ENCODE results near the gene ZBTB20.
"Not testable (repeated sequence)": the region's sequence is repeated elsewhere in the genome, so short reads cannot be mapped to it uniquely, and the experiment has no call there.

- TF ChIP-seq EP300, POLR2A (IDR thresholded peaks at IDR 0.05): not testable (repeated sequence)
- TF ChIP-seq, protein P1, sequence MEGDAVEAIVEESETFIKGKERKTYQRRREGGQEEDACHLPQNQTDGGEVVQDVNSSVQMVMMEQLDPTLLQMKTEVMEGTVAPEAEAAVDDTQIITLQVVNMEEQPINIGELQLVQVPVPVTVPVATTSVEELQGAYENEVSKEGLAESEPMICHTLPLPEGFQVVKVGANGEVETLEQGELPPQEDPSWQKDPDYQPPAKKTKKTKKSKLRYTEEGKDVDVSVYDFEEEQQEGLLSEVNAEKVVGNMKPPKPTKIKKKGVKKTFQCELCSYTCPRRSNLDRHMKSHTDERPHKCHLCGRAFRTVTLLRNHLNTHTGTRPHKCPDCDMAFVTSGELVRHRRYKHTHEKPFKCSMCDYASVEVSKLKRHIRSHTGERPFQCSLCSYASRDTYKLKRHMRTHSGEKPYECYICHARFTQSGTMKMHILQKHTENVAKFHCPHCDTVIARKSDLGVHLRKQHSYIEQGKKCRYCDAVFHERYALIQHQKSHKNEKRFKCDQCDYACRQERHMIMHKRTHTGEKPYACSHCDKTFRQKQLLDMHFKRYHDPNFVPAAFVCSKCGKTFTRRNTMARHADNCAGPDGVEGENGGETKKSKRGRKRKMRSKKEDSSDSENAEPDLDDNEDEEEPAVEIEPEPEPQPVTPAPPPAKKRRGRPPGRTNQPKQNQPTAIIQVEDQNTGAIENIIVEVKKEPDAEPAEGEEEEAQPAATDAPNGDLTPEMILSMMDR (IDR thresholded peaks at IDR 0.05) = not testable (repeated sequence)
These were observed 467.3 kb downstream of the ZBTB20 start for GRCh38 chr3:114679773-114680172.

All from stomach (tissue), 4 donors.